ENCODE measurements around the gene TERB1.

The TERB1 gene

GRCh38 chr16:66752379-66752778 is 49.0 kb downstream of the TERB1 start:
- in situ Hi-C loops (cut with HindIII; ENCODE audit: low pct_ligation_motif_present, low pct_unique_long_range_greater_than_20kb, low sequenced_read_pairs) = no loop called here
- DNase-seq = no peak

DNA sequence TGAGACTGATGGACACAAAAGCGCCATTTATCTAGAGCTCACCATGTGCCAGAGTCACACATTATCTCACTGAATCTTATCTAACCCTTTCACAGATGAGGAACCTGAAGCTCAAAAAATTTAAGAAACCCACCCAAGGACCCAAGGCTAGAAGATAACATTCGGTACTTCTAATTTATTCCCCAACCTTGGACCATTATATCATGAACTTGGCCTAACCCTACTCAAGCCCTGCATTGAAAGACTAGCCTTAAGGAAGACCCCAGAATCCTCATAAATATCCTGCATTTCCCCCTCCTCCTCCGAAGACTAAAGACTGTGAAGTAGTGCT is 49.4 kb downstream of the TERB1 start:
- no peak for DNase-seq
- in situ Hi-C loops (cut with HindIII; ENCODE audit: low pct_ligation_motif_present, low pct_unique_long_range_greater_than_20kb, low sequenced_read_pairs) = no loop called here

DNA sequence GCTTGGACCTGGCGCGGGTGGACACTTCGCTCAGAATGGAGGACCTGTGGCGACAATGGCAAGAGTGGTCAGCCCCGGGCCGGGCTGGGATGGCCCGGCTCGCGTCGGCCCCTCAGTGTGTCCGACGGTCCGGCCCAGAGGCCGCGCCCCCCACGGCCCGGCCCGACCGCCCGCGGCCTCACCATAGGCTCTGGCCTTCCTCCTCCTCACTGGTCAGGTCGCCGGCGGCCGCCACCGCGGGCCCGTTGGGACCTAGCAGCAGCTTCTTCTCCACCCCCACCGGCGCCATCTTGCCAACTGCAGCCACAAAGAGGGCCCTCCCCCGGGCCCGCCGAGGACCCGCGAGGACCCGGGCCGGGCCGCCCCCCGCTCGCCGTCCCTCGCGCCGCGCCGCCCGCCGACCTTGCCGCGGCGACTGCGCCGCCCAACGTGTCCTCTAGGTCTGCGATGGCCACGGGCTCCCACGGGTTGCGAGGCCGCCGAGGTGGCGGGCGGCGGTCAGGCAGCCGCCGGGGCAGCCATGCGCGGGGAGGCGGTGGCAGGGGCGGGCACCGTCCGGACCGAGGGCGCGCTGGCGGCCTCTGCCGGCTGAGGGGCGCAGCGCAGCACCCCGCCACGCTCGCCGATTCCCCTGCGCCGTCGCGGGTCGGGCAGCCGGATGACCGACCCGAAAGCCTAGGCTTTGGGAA is 49.9 kb downstream of the TERB1 start, which contains the start of gene DYNC1LI2:
Gene DYNC1LI2, minus strand, starts transcription at position 307 of the 689 bp plus-strand sequence. Its CDS starts 18 bp downstream, at position 289.
- in situ Hi-C loops (cut with HindIII; ENCODE audit: low pct_ligation_motif_present, low pct_unique_long_range_greater_than_20kb, low sequenced_read_pairs) = no loop called here
- peak; percentile 83 for DNase-seq

- in situ Hi-C loops (cut with HindIII; ENCODE audit: low pct_ligation_motif_present, low pct_unique_long_range_greater_than_20kb, low sequenced_read_pairs) = no loop called here
- peak; percentile 28 for DNase-seq
Measured at GRCh38 chr16:66751053-66751302, 50.4 kb downstream of the TERB1 start.

DNA sequence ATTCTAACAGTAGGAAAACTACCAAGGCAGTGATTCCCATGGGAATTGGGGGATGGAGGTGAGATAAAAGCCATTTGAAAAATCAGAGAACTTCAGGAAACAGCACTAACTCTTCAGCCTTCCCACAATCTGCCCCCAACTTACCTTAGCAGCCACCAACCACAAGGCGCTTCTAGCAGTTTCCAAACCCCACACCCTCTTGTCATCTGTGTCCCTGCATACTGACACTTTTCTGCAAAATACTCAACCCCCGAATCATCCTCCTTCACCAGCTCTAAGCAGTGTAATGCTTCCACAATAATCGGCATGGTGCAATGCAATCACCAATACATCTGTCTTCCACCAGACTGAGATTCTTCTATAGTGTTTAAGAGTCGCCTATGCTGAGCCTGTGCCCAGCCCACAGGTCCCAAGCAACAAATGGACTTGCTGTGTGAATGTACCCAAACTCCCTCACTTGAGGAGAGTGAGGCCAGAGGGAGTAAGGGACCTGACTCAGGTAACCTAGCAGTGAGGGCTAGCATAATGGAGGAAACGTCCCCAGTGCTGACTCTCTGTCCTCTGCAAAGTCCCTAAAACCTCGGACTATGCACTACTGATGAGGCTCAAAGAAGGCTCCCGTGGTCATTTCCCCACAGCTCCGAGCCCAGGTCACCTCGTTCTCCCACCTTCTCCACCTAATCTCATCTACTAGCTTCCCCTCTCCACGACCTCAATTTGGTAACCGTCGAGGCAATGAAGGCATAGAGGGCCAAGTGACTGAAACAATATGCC is 50.9 kb downstream of the TERB1 start:
- no peak for DNase-seq
- in situ Hi-C loops (cut with HindIII; ENCODE audit: low pct_ligation_motif_present, low pct_unique_long_range_greater_than_20kb, low sequenced_read_pairs) = no loop called here

DNA sequence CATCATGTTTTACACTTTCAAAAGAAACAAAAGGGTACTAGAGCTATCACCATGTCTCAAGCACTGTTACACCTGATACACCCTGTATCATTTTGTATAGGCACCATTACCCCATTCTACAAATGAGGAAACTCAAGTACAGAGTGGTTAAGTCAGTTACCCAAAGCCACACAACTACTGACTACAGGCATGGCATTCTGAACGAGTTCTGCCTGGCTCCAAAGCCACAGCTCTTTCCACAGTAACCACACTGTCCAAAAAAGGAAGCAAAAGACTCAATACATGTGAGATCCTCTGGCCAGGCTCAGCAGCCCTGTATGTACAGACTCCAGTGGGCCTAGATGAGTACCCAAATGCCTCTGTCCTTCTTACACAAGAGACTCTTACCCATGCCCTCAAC is 54.7 kb downstream of the TERB1 start:
- no peak for DNase-seq
- in situ Hi-C loops (cut with HindIII; ENCODE audit: low pct_ligation_motif_present, low pct_unique_long_range_greater_than_20kb, low sequenced_read_pairs) = no loop called here

GRCh38 chr16:66746048-66746447 is 55.3 kb downstream of the TERB1 start:
- in situ Hi-C loops (cut with HindIII; ENCODE audit: low pct_ligation_motif_present, low pct_unique_long_range_greater_than_20kb, low sequenced_read_pairs) = no loop called here

DNA sequence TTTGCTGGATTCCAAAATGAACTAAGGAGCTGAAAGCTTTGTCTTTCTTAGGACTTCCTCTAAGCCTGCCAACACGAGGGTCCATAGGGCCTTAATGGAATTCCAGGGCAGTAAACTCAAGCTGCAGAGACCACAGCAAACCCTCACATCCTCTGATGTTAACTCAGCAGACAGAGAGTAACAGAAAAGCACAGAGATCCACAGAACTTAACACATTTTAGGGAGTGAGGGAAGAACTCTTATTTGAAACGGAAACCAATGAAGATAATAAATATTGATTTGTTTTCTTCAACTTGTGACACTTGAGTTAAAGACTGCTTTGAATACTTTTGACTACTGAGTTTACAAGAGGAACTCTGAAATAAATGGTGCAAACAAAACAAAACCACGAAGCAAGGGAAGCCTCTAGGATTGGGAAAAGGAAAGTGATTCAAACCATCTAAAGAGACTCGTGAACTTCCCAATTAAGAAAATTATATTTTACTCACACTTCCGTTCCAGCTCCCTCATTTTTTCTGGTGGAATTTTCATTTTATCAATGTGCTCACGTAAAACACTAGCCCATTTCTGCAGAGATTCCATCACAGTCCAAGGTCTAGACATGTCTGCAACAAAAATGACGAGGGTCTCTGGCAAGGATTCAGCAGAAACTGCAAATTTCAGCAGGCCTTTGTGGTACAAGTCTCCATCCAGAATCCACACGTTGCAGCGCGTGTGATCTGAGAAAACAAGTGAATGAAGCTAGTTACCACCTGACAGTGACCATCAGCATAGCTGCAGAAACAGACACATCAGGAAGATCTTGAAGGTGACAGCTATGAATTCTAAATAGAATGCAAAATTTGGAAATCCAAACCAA is 59.2 kb downstream of the TERB1 start:
- in situ Hi-C loops (cut with HindIII; ENCODE audit: low pct_ligation_motif_present, low pct_unique_long_range_greater_than_20kb, low sequenced_read_pairs) = no loop called here
- DNase-seq = peak; percentile 16

More at GRCh38 chr16:66746048-66746447, 55.3 kb downstream of the TERB1 start:
- no peak for DNase-seq

DNA sequence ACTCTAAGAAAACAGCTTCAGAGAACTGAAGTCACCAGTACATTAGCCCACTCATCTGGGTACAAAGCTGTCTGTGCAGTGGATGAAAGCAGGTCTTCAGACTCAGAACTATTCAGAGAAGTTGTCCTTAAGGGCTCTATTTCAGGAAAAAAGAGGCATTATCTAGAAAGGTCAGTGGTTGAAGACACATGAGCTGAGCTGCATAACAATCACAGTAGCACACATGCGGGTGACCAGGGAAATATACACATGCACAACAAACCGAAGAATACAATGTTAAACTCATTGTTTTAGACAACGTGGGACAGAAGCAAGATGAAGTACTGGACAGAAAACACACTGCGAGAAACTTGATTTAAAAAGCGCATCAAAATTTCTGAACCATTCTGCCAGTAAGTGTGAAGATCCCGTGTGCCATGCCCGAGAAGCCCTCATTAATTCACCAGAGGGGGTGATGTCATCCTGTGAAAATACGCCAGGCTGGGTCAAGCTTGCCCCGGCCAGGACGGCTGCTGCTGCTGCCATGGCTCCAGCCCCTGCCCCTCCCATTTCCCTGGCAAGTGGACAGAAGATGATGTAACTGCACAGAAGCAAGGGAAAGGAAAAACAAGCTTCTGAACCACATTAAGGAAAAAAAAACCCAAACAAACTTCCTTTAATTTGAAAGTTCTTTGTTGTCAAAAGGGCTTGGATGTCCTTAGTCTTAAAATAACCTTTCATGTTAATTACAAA is 60.0 kb downstream of the TERB1 start:
- peak; percentile 95 for DNase-seq
- in situ Hi-C loops (cut with HindIII; ENCODE audit: low pct_ligation_motif_present, low pct_unique_long_range_greater_than_20kb, low sequenced_read_pairs) = no loop called here

DNA sequence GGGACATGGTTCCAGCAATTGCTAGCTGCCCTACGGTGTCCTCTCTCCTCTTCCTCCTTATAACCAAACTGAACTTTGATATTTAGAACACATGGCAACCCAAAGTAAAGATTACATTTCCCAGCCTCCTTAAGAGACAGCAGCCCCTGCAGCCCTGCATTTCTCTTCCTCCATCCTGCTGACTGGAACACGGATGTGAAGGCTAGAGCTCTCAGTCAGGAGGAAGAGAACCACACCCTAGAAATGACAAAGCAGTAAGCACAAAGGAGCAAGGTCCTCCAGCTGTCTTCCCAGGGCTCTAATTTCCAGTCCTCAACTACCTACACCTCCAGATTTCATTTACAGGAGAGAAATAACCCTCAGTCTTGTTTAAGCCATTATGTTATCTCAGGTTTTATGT is 60.9 kb downstream of the TERB1 start:
- no peak for DNase-seq
- in situ Hi-C loops (cut with HindIII; ENCODE audit: low pct_ligation_motif_present, low pct_unique_long_range_greater_than_20kb, low sequenced_read_pairs) = no loop called here

GRCh38 chr16:66740010-66740409 is 61.4 kb downstream of the TERB1 start:
- peak; percentile 69 for DNase-seq
- in situ Hi-C loops (cut with HindIII; ENCODE audit: low pct_ligation_motif_present, low pct_unique_long_range_greater_than_20kb, low sequenced_read_pairs) = no loop called here

GRCh38 chr16:66735891-66736290 is 65.5 kb downstream of the TERB1 start:
- no peak for DNase-seq
- in situ Hi-C loops (cut with HindIII; ENCODE audit: low pct_ligation_motif_present, low pct_unique_long_range_greater_than_20kb, low sequenced_read_pairs) = no loop called here

GRCh38 chr16:66731101-66731500 is 70.3 kb downstream of the TERB1 start:
- DNase-seq = no peak
- in situ Hi-C loops (cut with HindIII; ENCODE audit: low pct_ligation_motif_present, low pct_unique_long_range_greater_than_20kb, low sequenced_read_pairs) = no loop called here

DNA sequence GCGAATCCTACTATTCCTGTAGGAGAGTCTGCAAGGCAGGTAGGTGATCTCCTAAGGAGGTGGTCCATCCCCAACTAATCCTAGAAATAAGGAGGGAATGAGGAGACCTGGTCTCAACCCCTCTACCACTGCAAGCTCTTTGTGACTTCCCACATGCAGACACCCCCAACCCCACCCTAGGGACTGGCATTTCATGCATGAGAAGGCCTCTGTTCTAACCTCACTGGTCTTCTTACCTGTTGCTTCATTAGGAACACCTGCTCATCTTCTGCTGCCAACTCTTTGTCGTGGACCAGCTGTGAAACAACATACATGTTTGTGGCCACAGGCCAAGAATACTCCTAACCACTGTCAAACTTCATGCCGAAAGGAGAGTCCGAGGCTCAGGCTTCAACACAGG is 72.6 kb downstream of the TERB1 start:
- in situ Hi-C loops (cut with HindIII; ENCODE audit: low pct_ligation_motif_present, low pct_unique_long_range_greater_than_20kb, low sequenced_read_pairs) = no loop called here
- DNase-seq = no peak

DNA sequence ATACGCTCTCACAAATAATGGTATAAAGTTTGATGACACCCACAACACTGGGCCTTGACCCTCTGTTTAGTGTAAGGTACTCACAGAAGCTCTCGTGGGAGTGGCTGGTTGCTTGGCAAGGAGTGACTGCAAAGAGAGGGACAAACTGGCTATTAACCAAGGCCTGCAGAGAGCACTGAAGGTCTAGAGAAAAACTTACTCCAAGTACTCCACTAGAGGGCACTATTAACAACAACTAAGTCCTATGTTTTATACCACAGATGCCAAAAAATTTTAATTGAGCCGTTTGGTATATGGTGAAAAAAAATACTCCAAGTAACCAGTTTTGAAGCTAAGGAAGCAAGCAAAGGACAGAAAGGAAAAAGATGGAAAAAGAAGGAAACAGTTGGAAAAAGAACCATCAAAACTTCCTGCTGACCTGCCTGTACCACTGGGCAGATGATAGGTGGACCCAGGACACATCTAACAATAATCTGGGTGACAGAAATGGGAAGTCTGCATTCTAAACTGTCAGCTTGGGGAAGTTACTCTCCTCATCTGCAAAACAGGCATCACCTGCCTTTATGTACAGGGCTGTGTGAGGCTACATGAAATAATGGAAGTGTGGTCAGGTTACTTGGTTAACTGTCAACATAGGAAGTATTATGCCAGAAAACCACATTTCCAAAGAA is 73.1 kb downstream of the TERB1 start:
- in situ Hi-C loops (cut with HindIII; ENCODE audit: low pct_ligation_motif_present, low pct_unique_long_range_greater_than_20kb, low sequenced_read_pairs) = no loop called here
- DNase-seq = peak; percentile 76

DNA sequence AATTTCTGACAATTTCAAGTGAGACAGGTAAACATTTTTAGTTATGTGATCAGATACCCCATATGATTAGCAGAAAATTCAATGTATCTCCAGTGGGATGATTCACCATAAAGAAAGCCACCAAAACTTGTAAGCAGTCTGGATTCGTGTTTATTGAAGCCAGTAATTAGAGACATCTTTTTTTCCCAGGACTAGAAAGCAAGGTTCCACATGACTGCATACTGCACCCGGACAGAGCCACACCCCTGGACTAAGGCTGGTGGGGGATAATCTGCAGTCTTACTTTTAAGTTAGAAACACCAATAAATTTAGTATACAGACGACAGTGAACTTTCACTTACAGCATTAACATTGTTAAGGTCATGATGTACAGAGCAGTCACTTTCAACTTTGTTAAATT is 80.6 kb downstream of the TERB1 start:
- no peak for DNase-seq
- in situ Hi-C loops (cut with HindIII; ENCODE audit: low pct_ligation_motif_present, low pct_unique_long_range_greater_than_20kb, low sequenced_read_pairs) = no loop called here

GRCh38 chr16:66719246-66719645 is 82.1 kb downstream of the TERB1 start:
- in situ Hi-C loops (cut with HindIII; ENCODE audit: low pct_ligation_motif_present, low pct_unique_long_range_greater_than_20kb, low sequenced_read_pairs) = no loop called here
- DNase-seq = no peak

GRCh38 chr16:66717776-66718175 is 83.6 kb downstream of the TERB1 start:
- DNase-seq = no peak
- in situ Hi-C loops (cut with HindIII; ENCODE audit: low pct_ligation_motif_present, low pct_unique_long_range_greater_than_20kb, low sequenced_read_pairs) = no loop called here
